HepG2 (cell line): ENCODE results near the gene TOP1. TPM values are rescaled to one million over a fixed set of nuclear protein-coding genes. Genes with fewer than 3 reads are reported as not detected.

ENCODE experiments used
- ARNT ChIP-seq: fragments of 450-650 bp; IDR thresholded peaks from 2 replicates; pipeline ENCODE4 v1.6.1; 2017
- MAFF ChIP-seq: IDR thresholded peaks from 2 replicates; pipeline ENCODE4 v1.6.1; 2011; ENCODE audit warnings: low read depth, low read length, improper control_type of control experiment
- NAIF1 ChIP-seq: sonication (generic); formaldehyde crosslinking; IDR thresholded peaks from 2 replicates; pipeline ENCODE4 v1.5.0; 2020; ENCODE audit warnings: mild to moderate bottlenecking, missing genetic modification reagents, borderline replicate concordance
- ONECUT2 ChIP-seq: sonication (generic); formaldehyde crosslinking; IDR thresholded peaks from 2 replicates; pipeline ENCODE4 v1.4.0; 2020; ENCODE audit warnings: missing genetic modification reagents
- PAF1 ChIP-seq: IDR thresholded peaks from 2 replicates; pipeline ENCODE4 v1.6.1; 2016; ENCODE audit warnings: missing genetic modification reagents, missing compliant biosample characterization
- PAXIP1 ChIP-seq: sonication (generic); formaldehyde crosslinking; conservative IDR thresholded peaks from 2 replicates; pipeline ENCODE4 v1.4.0; 2020; ENCODE audit warnings: mild to moderate bottlenecking, missing genetic modification reagents, moderate library complexity
- POGK ChIP-seq: sonication (generic); formaldehyde crosslinking; conservative IDR thresholded peaks from 2 replicates; pipeline ENCODE4 v1.8.0; 2022; ENCODE audit warnings: mild to moderate bottlenecking, moderate library complexity, missing genetic modification reagents
- SNAPC2 ChIP-seq: sonication (generic); formaldehyde crosslinking; IDR thresholded peaks from 2 replicates; pipeline ENCODE4 v1.8.1; 2022; ENCODE audit warnings: mild to moderate bottlenecking, missing genetic modification reagents
- YY1 ChIP-seq: IDR thresholded peaks from 2 replicates; pipeline ENCODE4 v1.6.1; 2011; ENCODE audit warnings: low read length, low read depth, moderate library complexity, mild to moderate bottlenecking; ENCODE audit not compliant: insufficient read depth, insufficient replicate concordance
- ZNF446 ChIP-seq: sonication (generic); formaldehyde crosslinking; IDR thresholded peaks from 2 replicates; pipeline ENCODE4 v1.5.0; 2020; ENCODE audit warnings: mild to moderate bottlenecking, missing genetic modification reagents
- ZNF607 ChIP-seq: sonication (generic); formaldehyde crosslinking; IDR thresholded peaks from 2 replicates; pipeline ENCODE4 v1.5.1; 2020; ENCODE audit warnings: missing genetic modification reagents, mild to moderate bottlenecking, borderline replicate concordance
- polyA plus RNA-seq, 8 experiments: library from polyadenylated mRNA; depleted of rRNA in 3 of 8; stranded (reverse) in 7 of 8; unstranded in 1 of 8; fragments of >200 nt; fragmentation: Illumina TruSeq in 4 of 8; extraction: Trizol in 4 of 8; gene quantifications; 2 replicates each; pipeline versions ENCODE4 v1.2.1 to v1.2.3, GENCODE V29; 2011 to 2016; ENCODE audit warnings: low read depth in 4 of 8, missing spikeins in 1 of 8, mixed read lengths in 1 of 8; ENCODE audit not compliant: insufficient read depth in 1 of 8
- total RNA-seq, 5 experiments: library from RNA; depleted of rRNA; stranded (reverse); fragments of >200 nt; fragmentation: Illumina TruSeq; extraction: Trizol; gene quantifications; 2 replicates each; pipeline ENCODE4 v1.2.3, GENCODE V29; 2016; ENCODE audit warnings: low read depth in 1 of 5
- TF ChIP-seq, protein P1 (sequence below): fragments of 450-650 bp; IDR thresholded peaks from 2 replicates; pipeline ENCODE4 v1.6.1; 2017
- TF ChIP-seq, protein P2 (sequence below): sonication (generic); formaldehyde crosslinking; IDR thresholded peaks from 2 replicates; pipeline ENCODE4 v1.5.0; 2020; ENCODE audit warnings: mild to moderate bottlenecking, missing genetic modification reagents, borderline replicate concordance

Gene TOP1
- total and polyA plus RNA-seq, 2 of the 13 experiments (the other 11 are each of a cell fraction or from before 2014, with no cell fraction given) = 10.2 to 19.4 TPM

GRCh38 chr20:41137614-41138474 is 109.2 kb downstream of the TOP1 start (continued):
- TF ChIP-seq, protein P1, sequence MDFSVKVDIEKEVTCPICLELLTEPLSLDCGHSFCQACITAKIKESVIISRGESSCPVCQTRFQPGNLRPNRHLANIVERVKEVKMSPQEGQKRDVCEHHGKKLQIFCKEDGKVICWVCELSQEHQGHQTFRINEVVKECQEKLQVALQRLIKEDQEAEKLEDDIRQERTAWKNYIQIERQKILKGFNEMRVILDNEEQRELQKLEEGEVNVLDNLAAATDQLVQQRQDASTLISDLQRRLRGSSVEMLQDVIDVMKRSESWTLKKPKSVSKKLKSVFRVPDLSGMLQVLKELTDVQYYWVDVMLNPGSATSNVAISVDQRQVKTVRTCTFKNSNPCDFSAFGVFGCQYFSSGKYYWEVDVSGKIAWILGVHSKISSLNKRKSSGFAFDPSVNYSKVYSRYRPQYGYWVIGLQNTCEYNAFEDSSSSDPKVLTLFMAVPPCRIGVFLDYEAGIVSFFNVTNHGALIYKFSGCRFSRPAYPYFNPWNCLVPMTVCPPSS = no peak
- no peak for TF ChIP-seq MAFF
- peak; percentile 85 for TF ChIP-seq ZNF607 (CRISPR knock-in tag)
- TF ChIP-seq SNAPC2 (CRISPR knock-in tag) = no peak
- no peak for TF ChIP-seq YY1
- TF ChIP-seq ARNT = no peak
- peak; percentile 32; the same call in 1 of the 2 replicates for TF ChIP-seq PAXIP1 (CRISPR knock-in tag)
- 0 out of 2 replicates have a peak, but pooled peaks have one; percentile 20 for TF ChIP-seq ONECUT2
- TF ChIP-seq, protein P2, sequence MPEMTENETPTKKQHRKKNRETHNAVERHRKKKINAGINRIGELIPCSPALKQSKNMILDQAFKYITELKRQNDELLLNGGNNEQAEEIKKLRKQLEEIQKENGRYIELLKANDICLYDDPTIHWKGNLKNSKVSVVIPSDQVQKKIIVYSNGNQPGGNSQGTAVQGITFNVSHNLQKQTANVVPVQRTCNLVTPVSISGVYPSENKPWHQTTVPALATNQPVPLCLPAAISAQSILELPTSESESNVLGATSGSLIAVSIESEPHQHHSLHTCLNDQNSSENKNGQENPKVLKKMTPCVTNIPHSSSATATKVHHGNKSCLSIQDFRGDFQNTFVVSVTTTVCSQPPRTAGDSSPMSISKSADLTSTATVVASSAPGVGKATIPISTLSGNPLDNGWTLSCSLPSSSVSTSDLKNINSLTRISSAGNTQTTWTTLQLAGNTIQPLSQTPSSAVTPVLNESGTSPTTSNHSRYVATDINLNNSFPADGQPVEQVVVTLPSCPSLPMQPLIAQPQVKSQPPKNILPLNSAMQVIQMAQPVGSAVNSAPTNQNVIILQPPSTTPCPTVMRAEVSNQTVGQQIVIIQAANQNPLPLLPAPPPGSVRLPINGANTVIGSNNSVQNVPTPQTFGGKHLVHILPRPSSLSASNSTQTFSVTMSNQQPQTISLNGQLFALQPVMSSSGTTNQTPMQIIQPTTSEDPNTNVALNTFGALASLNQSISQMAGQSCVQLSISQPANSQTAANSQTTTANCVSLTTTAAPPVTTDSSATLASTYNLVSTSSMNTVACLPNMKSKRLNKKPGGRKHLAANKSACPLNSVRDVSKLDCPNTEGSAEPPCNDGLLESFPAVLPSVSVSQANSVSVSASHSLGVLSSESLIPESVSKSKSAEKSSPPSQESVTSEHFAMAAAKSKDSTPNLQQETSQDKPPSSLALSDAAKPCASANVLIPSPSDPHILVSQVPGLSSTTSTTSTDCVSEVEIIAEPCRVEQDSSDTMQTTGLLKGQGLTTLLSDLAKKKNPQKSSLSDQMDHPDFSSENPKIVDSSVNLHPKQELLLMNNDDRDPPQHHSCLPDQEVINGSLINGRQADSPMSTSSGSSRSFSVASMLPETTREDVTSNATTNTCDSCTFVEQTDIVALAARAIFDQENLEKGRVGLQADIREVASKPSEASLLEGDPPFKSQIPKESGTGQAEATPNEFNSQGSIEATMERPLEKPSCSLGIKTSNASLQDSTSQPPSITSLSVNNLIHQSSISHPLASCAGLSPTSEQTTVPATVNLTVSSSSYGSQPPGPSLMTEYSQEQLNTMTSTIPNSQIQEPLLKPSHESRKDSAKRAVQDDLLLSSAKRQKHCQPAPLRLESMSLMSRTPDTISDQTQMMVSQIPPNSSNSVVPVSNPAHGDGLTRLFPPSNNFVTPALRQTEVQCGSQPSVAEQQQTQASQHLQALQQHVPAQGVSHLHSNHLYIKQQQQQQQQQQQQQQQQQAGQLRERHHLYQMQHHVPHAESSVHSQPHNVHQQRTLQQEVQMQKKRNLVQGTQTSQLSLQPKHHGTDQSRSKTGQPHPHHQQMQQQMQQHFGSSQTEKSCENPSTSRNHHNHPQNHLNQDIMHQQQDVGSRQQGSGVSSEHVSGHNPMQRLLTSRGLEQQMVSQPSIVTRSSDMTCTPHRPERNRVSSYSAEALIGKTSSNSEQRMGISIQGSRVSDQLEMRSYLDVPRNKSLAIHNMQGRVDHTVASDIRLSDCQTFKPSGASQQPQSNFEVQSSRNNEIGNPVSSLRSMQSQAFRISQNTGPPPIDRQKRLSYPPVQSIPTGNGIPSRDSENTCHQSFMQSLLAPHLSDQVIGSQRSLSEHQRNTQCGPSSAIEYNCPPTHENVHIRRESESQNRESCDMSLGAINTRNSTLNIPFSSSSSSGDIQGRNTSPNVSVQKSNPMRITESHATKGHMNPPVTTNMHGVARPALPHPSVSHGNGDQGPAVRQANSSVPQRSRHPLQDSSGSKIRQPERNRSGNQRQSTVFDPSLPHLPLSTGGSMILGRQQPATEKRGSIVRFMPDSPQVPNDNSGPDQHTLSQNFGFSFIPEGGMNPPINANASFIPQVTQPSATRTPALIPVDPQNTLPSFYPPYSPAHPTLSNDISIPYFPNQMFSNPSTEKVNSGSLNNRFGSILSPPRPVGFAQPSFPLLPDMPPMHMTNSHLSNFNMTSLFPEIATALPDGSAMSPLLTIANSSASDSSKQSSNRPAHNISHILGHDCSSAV (CRISPR knock-in tag) = no peak
- peak; percentile 53; the same call in 1 of the 2 replicates for TF ChIP-seq POGK
- TF ChIP-seq ZNF446 (CRISPR knock-in tag) = no peak
- TF ChIP-seq PAF1 (CRISPR knock-in tag) = no peak
- TF ChIP-seq NAIF1 (CRISPR knock-in tag) = peak; percentile 36; the same call in 1 of the 2 replicates
